Mucosa of descending colon (tissue), 3 donors: ENCODE data around the gene ENPP6. TPM values are rescaled to one million over a fixed set of nuclear protein-coding genes. Genes with fewer than 3 reads are reported as not detected.

Experiments
- ATAC-seq: fragments of 200-7000 bp; cut with Tn5 transposase; one replicate; pipeline ENCODE4 v1.9.1; 2020; ENCODE audit warnings: mild to moderate bottlenecking, moderate library complexity
- DNase-seq, 3 donors: peaks; one replicate each; pipeline ENCODE4 v3.0.0-alpha.2; 2020
- H3K36me3 ChIP-seq: fragments of 200-600 bp; one replicate; pipeline ENCODE4 v1.8.0; 2021; ENCODE audit warnings: low read depth, mild to moderate bottlenecking
- H3K4me1 ChIP-seq: fragments of 200-600 bp; one replicate; pipeline ENCODE4 v1.8.0; 2021; ENCODE audit warnings: low read depth, mild to moderate bottlenecking
- H3K4me3 ChIP-seq: fragments of 200-600 bp; one replicate; pipeline ENCODE4 v1.8.0; 2021; ENCODE audit warnings: mild to moderate bottlenecking
- H3K9me3 ChIP-seq: fragments of 200-600 bp; one replicate; pipeline ENCODE4 v1.8.0; 2021; ENCODE audit warnings: mild to moderate bottlenecking
- CTCF ChIP-seq: fragments of 200-600 bp; IDR thresholded peaks from one replicate; pipeline ENCODE4 v1.8.0; 2022; ENCODE audit warnings: antibody characterized with exemption, mild to moderate bottlenecking
- intact Hi-C, 2 donors: fragments of 100-400 bp; cut with DNase I in 1 of 2; cut with micrococcal nuclease in 1 of 2; formaldehyde crosslinking; loops; one replicate each; pipeline versions ENCODE4 v1.11.0 to v1.11.1; 2022; cut with DNase I, micrococcal nuclease
- total RNA-seq, 3 donors: library from RNA; stranded (reverse); fragmentation: NEBNext Ultra II Directional in 2 of 3; extraction: Animal tissue kit (Norgen Biotek cat#: 25700) in 2 of 3; gene quantifications; one replicate each; pipeline versions ENCODE4 v1.2.1 to v1.2.4, GENCODE V29; 2021 to 2023
- donor health status: DM: no; HTN: no; CAD: no; lungs with moderate emphysema.
- donor health status: DM: no; HTN: no; CAD: no.
- donor health status: DM: no; HTN: yes; CAD: no.

ENPP6 gene
- total RNA-seq, 3 donors from 2014 or later = 0.35 to 0.57 (median 0.43) TPM

GRCh38 chr4:184200296-184200695 is 17.4 kb downstream of the ENPP6 start:
- Histone ChIP-seq H3K4me1 (no peaks in the 10 kb centered on the region), H3K36me3 (no peaks in the 10 kb centered on the region), H3K9me3 (no peaks in the 10 kb centered on the region), H3K4me3 (no peak overlapping the region)
- DNase-seq (no peak), ATAC-seq (no peak)
- TF ChIP-seq CTCF = no peak
- intact Hi-C loops = no loop called here

DNA sequence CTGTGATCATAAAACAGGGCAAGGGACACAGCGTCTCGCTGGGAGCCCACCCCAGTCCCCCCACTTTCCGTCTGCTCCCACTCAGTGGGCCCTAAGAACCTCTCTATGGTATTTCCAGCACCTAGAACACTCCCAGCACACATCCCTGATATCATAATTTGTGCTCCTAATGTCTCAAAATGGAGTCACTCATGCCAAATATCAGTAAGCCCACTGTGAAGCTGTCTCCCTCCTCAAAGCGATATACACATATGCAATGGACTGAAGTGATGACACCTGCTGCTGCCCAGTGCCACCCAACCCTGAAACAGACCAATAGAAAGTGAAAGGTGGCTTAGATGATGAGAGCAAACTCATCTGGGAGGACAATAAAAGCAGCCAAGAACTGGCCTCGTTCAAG is 17.9 kb downstream of the ENPP6 start:
- Histone ChIP-seq H3K36me3 (no peaks in the 10 kb centered on the region), H3K9me3 (no peaks in the 10 kb centered on the region), H3K4me1 (no peaks in the 10 kb centered on the region), H3K4me3 (no peak overlapping the region)
- TF ChIP-seq CTCF = no peak
- no peak for ATAC-seq
- no peak for DNase-seq
- intact Hi-C loops = no loop called here

GRCh38 chr4:184198190-184198589 is 19.5 kb downstream of the ENPP6 start:
- Histone ChIP-seq H3K9me3 (no peaks in the 10 kb centered on the region), H3K4me1 (no peaks in the 10 kb centered on the region), H3K36me3 (no peaks in the 10 kb centered on the region), H3K4me3 (no peak overlapping the region)
- DNase-seq (no peak), ATAC-seq (no peak)
- intact Hi-C loops = no loop called here
- no peak for TF ChIP-seq CTCF

DNA sequence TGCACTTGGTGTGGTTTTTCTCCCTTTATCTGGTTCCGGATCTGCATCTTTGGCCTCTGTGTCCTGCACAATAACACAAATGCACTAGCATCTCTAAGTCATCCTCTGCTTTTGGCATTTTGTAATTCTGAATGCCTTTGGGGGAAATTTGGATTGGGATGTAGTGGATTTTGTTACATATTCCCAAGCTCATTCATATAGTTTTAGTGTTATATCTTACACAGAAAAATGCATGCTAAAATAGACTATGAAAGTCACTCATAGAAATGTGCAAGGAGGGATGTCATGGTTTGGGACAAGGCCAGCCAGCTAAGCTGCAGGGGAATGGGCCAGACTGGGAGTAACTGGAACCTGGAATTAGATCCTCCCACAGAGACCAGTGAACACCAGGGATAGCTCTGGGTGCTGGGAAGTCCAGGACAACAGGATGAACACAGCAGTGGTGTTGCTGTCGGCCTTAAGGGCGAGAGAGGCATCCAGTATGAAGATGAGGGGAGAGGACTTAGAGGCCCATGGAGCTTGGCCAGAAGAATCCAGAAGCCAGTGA is 20.1 kb downstream of the ENPP6 start:
- intact Hi-C loops = no loop called here

GRCh38 chr4:184196730-184197385 is 20.8 kb downstream of the ENPP6 start:
- ATAC-seq = no peak
- H3K4me1 ChIP-seq = no peaks in the 10 kb centered on the region
- intact Hi-C loops = no loop called here
- DNase-seq = no peak
- no peaks in the 10 kb centered on the region for H3K36me3 ChIP-seq
- no peak overlapping the region for H3K4me3 ChIP-seq
- no peaks in the 10 kb centered on the region for H3K9me3 ChIP-seq
- no peak for TF ChIP-seq CTCF

More for the DNA sequence above, 20.1 kb downstream of the ENPP6 start:
- Histone ChIP-seq H3K36me3 (no peaks in the 10 kb centered on the region), H3K4me1 (no peaks in the 10 kb centered on the region), H3K4me3 (no peak overlapping the region), H3K9me3 (no peaks in the 10 kb centered on the region)
- TF ChIP-seq CTCF = no peak
- DNase-seq = no peak
- no peak for ATAC-seq
